HG03066 (cell line): ENCODE results near the gene PRR33.

ENCODE experiments used
- ATAC-seq: cut with Tn5 transposase; IDR thresholded peaks from one replicate; pipeline ENCODE4 v1.9.1; 2021; ENCODE audit warnings: low read depth; ENCODE audit not compliant: unreplicated experiment

The PRR33 gene

DNA sequence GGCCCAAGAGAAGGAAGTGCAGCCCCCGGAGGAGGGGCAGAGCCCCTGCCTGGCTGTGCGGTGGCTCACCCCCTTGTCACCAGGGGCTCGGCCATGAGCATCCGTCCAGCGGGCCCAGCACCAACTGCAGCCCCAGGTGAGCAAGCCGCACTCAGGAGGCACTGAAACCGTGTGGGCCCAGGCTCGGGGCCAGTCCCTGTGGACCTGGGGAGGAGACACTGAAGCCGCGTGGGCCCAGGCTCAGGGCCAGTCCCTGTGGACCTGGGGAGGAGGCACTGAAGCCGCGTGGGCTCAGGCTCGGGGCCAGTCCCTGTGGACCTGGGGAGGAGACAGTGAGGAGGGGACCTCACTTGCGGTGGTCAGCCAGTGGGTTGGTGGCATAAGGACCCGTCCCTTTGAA lies 24.9 kb downstream of the PRR33 start:
- ATAC-seq = no peak

- ATAC-seq = no peak
Measured at GRCh38 chr11:1866226-1866625, 25.5 kb downstream of the PRR33 start.

DNA sequence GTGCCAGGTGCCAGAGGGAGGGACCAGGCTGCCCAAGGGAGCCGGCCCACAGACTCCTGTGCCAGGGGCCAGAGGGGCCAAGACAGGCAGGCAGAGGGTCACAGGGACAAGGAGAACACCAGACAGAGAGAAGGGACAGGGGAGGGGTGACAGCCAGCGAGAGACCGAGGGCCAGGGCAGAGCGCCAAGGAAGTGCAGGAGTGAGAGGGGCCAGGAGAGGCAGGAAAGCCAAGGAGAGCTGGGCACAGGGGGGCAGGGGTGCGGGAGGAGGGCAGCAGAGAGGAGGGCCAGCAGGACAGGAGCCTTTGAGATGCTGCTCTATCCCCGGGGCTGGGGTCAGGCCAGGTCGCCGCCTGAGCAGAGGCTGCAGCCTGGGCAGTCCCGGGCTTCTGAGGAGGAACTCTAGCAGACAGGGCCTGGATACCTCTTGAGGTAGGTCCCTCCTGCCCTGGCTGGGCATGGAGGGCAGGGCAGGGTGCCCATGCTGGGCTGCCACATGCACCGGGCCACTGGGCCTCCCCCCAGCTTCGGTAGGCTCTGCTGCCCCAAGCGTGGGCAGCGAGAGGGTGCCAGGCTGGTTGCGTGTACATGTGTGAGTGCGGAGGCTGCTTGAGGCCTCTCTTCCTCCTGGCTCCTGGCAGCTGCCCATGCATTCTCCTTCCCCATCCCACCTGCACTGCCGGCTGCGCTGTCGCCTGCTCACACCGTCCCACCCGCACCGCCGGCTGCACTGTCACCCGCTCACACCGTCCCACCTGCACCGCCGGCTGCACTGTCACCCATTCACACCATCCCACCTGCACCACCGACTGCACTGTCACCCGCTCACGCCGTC lies 26.6 kb downstream of the PRR33 start:
- no peak for ATAC-seq

GRCh38 chr11:1864231-1864630 lies 27.5 kb downstream of the PRR33 start:
- no peak for ATAC-seq

- ATAC-seq = no peak
Measured at GRCh38 chr11:1863352-1864216, 28.1 kb downstream of the PRR33 start.

- ATAC-seq = no peak
Measured at GRCh38 chr11:1862588-1863351, 28.9 kb downstream of the PRR33 start.

DNA sequence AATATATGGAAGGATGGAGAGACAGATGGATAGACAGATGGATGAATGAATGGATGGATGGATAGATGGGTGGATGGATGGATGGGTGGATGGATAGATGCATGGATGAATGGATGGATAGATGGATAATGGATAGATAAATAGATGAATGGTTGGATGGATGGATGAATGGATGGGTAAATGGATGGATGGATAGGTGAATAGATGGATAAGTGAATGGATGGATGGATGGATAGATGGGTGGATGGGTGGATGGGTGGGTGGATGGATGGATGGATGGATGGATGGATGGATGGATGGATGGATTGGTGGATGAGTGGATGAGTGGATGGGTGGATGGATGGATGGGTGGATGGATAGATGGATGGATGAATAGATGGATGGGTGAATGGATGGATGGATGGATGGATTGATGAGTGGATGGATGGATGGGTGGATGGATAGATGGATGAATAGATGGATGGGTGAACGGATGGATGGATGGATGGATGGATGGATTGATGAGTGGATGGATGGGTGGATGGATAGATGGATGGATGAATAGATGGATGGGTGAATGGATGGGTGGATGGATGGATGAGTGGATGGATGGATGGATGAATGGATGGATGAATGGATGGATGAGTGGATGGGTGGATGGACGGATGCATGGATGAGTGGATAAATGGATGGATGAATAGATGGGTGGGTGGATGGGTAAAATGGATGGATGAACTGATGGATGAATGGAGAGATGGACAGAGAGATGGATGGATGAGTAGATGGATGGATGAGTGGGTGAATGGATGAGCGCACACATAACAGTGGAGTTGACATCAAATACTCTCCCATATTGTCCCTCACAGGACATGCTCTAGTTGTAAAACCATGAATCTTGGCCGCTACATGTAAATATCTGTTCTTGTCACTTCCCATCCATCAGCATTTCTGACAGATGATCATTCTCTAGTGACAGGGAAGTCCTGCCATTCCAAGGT lies 30.0 kb downstream of the PRR33 start:
- ATAC-seq = no peak

DNA sequence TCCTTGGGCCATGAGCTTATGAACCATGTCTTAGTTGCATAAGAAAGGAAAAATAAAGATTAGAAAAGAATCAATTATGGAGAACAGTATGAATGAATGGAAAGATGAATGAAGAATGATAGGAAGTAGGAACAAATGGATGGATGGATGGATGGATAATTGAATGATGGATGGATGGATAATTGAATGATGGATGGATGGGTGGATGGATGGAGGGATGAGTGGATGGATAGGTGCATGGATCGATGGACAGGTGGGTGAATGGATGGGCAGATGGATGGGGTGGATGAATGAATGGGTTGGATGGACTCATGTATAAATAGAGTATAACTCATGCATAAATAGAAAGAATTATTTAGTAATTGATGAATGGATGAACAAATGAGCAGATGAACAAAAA lies 31.6 kb downstream of the PRR33 start:
- ATAC-seq = no peak

- ATAC-seq = no peak
Measured at GRCh38 chr11:1859004-1859403, 32.7 kb downstream of the PRR33 start.

DNA sequence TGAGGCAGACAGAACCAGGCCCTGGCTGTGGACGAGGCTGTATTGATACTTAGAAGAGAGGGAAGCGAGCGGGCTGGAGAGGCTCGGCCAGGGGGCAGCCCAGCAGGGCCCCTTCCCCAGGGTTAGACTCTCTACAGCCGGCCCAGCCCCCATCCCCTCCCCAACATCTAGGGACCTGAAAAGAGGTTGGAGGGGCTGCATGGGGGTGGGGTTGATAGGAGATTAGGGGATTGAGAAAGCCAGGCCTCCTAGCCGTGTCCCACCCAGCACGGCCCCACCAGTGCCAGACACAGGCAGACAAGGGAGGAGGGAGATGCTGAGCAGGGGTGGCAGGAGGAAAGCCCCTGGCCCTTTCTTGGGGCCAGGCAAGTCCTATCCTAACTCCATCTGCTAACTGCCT lies 33.1 kb downstream of the PRR33 start:
- no peak for ATAC-seq

DNA sequence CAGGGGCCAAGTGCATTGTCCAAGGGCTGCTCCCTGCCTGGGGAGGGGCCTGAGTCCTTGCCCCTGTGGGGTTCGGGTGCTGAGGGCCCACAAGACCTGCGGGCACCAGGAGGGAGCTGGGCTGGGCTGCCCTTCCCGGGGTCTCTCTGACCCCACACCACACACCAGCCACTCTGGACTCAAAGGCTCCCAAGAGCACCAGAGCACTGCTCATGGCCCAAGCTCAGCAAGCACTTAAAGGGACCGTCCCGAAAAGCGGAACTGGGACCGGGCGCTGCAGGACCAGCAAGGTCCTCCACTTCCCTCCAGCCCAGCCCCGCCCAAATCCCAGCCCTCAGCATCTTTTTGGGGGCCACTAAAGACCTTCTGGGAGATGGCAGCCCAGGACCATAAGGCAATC lies 33.5 kb downstream of the PRR33 start:
- ATAC-seq = no peak

GRCh38 chr11:1857064-1857463 lies 34.6 kb downstream of the PRR33 start:
- ATAC-seq = no peak

GRCh38 chr11:1856306-1857005 lies 35.2 kb downstream of the PRR33 start:
- ATAC-seq = no peak

DNA sequence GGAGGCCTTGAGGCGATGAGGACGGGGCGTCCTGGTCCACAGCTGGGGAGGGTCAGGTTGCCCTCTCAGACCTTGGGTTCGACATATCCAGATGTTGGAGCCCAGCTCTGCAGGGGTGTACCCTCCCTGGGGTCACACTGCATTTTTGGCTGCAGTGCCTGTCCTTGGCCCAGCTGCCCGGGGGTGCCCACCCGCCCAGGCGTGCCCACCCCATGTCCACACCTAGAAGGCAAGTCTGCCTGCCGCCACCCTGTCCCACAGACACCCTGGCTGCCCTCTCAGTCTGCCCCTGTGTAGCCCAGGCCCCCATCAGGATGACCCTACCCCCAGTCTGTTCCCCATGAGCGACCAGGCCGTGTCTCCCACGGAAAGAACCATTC lies 35.8 kb downstream of the PRR33 start:
- no peak for ATAC-seq

DNA sequence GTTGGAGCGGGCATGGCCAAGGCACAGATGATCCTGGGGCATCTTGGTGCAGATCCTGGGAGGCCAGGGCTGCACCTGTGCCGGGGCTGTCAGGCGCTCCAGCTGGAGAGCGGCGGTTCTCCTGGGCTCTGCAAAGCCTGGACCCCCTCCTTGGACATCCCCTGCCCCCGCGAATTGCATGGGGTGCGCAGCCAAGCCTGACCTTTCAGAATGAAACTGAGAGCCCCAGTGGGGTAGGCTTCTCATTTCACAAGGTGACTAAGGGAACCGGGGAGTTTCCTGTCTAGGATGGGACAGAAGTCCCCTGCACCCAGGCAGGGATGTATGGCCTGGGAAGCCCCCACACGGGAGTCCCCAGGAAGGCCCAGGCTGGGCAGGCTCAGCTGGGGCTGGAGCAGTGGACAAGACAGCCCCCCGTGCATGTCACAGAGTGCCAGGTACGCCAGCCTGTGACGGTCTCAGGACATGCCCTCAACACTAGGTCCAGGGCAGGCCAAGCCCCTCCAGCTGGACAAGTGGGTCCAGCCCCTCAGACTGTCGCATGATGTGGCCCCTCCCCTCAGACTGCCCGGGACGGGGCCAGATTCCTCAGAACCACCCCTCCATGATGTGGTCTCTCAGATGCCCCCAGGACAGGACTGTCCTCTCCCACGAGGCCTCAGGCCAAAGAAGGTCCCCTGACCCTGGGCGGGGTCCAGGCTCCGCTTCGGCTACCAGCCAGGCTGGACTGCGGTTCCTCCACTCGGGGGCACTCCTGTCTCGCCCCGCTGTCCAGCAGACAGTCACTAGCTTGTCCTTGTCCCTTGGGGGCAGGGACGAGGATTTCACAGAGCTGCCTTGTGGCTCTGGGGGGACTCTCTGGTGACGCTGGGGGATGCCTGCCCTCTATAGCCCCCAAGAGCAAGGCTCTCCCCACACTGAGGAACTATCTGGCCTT lies 36.5 kb downstream of the PRR33 start:
- ATAC-seq = peak; percentile 39

DNA sequence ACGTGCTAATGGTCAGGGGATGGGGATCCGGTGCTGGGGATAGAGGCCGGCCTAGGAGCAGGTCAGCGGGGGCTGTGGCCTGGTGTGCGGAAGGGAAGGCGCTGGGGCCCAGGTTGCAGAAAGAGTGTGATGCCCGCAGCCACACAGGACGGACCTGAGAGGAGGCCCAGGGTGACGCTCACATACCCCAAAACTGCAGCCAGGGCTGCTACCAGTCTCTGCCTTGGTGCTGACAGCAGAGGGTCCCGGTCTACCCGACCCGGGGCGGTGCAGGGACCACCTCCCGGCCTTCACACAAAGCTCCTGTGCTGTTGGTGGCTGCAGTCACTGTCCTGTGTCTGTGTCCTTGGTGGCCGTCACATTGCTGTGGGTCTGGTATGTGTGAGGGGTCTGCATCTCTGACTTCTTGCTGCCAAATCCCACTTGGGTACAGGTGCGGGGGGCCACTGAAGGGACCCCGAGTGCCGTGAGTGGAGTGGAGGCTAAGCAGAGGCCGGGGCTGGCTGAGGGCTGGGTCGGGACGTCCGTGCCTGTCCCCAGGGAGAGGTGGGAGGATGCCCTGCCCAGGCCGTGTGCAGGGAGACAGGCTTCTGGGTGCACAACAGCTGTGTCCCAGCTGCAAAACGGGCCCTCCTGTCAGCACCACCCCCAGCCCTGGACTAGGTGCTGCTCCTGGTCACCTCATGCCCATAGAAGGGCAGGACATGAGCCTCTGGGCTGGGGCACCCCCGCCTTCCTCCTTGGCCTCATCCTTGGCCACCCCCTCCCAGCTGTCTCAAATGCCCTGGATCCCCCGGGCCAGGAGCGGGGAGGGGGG lies 37.4 kb downstream of the PRR33 start:
- ATAC-seq = peak; percentile 26

GRCh38 chr11:1853376-1854131 lies 38.1 kb downstream of the PRR33 start:
- ATAC-seq = no peak
